GM21576 (cell line): ENCODE measurements around the gene ARHGEF7.
"Not testable (repeated sequence)": the region's sequence is repeated elsewhere in the genome, so short reads cannot be mapped to it uniquely, and the experiment has no call there.

Source experiments
- ATAC-seq: cut with Tn5 transposase; IDR thresholded peaks from one replicate; pipeline ENCODE4 v1.9.1; 2021; ENCODE audit warnings: mild to moderate bottlenecking, moderate library complexity; ENCODE audit not compliant: unreplicated experiment

The ARHGEF7 gene

DNA sequence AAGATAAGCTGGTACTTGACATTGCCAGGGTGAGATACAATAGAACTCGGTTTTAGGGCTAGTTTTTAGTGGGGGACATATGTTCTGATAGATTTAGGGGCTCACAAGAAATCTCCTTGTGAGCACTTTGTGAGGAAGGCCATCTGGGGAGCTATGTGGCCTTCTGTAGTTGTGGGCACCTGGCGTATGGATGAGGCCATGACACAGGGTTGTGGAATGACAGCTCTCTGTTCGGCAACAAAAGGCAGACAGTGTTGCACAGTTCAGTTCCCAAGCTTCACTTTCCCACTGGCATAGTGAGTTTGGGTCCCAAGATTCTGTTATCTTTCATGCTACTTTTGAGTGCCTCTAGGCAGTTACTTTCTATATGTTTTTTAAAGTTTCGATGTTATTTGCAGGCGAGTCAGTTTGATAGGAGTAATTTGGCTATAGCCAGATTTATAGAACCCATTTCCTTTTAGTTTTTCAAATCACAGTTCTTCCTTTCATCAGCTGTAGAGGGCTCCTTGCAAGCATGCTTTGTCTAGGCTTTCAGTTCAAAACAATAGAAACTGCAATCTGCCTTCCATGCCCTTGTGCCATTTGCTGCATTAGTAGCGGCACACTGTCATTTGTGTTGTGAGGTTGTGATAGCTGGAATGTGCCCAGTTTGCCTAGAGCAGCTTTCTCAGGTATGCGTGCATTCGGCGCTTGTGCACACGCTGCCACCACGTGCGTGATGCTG, 134.7 kb downstream of the ARHGEF7 start:
- ATAC-seq: no peak

DNA sequence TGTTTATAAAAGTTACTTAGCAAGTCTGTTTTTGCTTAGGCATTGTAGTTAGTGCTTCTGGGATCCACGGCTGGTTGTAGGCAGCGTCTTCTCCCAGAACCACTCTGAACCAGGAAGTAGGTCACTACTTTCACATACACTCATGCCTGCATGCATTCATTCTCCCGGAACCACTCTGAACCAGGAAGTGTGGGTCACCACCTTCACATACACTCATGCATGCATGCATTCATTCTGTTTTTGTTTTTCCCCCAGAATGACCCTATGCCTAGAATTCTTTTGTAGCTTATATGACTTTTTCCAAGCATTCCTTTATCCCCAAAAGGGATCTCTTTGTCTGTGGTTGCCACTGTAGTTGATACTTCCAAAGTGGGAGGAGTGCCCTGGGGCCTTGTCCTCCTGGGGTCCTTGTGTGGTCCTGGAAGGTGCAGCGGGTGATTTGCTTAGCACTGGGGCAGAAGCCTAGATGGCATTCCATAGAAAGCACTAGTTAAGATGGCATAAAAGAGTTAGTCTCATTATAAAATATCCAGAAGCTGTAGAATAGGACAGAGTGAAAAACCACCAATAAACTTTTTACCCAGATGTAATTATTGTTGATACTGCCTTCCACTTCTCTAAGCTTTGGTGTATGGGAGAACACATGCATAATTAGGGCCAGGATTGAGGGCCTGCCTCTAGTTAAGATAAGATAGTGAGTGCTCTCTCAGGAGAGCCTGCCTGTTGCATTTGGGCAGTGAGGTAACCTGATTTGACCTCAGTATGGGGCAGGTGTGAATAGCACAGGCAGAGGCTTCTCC, 136.7 kb downstream of the ARHGEF7 start:
- no peak for ATAC-seq

DNA sequence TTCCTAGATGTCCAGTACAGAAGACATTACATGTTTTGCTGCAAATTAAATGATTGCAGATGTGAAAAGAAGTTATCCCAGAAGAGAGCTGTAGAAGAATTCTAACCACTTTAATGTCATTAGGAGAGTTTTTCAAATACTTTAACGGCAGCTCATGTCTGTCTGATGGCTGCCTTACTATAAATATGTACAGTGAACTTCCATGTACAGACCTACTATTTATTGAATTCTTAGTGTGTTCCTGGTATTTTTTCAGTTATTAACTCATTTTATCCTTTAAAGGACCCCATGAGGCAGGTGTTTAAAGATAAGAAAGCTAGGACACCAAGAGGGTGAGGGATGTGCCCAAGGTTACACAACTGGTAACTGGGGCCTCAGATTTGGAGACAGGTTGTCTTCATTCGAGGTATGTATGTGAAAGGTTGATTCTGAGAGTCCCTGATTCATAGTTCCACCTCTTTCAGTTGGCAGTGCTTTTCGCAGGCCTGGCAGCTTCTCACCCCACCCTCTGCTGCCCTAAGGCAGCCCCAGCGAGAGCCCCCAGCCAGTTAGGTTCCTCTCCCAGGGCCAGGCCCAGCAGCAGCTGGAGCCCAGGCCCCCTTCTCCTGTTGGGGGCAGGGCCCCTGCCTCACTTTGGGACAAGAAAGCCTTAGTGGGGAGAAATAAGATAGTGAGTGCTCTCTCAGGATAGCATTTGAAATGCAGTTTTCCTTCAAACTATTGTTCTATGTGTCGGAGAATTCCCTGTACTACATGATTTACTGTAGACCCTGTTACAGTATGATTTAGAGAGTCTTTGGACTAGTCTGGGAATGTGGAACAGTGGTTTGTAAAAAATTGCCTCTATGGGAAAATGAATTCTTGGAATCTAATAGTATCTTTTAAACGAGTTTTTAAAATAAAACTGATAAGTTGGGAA, 137.6 kb downstream of the ARHGEF7 start:
- ATAC-seq: no peak

DNA sequence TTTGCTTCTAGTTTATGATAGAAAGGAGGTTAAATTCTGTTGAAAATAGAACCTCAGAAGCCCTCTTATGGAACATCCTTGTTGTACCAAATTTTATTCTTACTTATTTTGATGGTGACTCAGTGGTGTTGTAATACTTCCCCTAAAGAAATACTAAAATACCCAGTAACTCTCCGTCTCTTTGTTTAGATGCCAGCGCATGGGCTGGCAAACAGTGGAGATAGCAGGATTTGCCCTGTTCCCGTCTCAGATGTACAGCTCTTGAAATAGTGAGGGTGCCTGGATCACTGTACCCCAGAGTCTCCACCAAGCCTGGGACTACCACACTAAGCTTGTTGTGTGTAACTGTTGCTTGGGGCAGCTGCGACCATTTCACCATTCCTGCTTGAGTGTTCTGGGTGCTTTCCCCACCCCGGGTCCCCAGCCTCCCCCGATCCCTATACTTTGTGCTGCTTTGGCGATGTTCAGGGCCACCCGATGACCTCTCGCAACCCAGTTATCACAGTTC, 138.3 kb downstream of the ARHGEF7 start:
- no peak for ATAC-seq

DNA sequence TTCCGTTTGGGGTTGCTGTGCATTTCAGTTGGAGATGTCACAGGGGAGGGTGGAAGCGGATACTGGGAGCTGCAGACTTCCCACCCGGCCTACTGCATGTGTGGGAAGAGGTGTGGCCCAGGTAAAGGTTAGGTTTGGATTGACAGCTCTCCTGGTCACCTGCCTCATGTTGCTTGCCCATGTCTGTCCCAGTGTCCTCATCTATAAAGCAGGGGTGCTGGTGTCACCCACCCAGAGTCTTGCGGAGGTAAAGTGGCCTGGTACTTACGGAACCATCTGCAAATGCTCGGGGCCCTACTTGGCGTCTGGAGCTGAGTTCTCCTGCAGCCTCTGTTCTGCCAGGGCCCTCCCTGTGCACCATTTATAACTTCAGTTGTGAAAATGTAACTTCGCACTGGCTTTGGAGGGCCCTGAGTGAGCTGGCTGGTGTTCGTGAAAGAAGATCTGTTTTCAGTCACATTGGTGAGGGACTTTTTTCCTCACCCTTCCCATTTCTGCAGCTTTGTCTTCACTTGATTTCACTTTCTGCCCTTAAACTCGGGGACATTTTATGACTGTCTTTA, 140.2 kb downstream of the ARHGEF7 start:
- ATAC-seq: no peak

DNA sequence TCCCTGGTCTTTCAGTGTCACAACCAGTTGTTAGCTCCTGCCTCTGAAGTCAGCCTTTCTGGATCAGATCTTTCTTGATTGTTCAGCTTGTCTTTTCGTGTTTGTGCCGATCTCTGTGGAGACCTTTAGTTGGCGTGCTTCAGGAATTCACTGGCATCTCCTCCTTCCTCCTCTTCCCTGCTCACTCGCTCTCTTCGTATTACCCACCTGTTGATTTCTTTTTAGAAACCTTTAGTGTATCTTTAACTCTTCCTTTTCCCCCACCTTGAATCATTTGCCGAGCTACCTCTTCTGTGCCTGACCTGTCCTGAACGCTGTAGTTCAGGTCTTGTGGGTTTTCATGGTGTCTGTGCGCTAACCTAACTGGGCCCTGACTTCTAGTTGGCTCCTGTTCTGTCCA, 141.3 kb downstream of the ARHGEF7 start:
- no peak for ATAC-seq

DNA sequence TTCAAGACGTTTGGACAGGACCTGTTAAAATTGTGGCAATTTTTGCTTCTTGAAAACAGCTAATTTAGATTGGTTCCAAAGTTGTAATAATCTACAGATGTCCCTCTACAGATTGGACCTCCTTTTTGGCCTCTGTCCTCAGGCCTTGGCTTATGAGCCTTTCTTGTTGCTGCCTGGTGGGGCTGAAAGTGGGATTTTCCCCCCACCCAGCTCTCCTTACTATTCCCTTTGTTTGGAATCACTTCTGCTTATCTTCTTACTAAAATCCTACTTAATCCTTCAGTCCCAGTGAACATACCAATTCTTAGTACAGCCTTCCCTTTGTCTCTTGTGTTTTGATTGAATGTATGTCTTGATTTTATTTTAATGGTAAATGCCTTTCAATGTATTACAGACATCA, 141.8 kb downstream of the ARHGEF7 start:
- no peak for ATAC-seq

DNA sequence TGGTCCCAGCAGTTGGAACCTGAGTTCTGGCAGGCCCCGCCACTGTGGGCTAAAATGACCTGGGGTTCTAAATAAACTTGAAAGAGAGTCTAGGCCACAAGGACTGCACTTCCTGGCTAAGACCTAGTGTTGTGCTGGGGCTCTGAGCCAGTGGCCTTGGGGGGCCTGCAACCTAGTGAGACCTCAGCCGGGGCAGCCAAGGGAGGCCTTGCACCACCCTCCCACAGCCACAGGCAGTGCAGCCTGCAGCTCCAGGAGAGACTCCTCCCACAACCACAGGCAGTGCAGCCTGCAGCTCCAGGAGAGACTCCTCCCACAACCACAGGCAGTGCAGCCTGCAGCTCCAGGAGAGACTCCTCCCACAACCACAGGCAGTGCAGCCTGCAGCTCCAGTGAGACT, 142.8 kb downstream of the ARHGEF7 start:
- ATAC-seq: not testable (repeated sequence)

DNA sequence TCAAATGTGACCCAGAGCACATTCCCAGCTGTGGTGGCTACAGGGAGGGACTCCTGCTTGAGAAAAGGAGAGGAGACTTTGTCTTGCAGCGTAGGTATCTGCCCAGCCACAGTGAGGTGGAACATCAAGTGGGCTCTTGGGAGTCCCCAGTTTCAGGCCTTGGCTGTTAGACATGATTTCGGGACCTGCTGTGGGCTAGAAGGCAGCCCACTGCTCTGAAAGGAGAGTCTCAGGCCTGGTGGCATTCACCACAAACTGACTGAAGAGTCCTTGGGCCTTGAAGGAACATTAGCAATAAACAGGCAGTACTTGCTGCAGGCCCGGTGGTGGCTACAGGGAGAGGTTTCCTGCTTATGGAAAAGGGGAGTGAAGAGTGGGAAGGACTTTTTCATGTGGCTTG, 143.5 kb downstream of the ARHGEF7 start:
- no peak for ATAC-seq

DNA sequence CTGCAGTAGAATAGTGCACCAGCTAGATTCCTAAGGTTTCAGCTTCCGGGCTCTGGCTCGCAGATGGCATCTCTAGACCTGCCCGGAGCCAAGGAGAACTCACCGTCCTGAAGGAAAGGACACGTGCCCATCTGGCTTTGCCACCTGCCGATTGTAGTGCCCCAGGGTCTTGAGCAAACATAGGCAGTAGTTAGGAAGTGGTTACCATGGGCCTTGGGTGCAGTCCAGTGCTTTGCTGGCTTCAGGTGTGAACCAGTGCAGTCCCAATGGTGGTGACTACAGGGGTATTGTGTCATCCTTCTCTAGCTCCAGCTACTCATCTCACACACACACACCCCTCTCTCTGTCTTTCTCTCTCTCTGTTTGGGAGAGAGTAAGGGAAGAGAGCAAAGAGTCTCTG, 143.9 kb downstream of the ARHGEF7 start:
- ATAC-seq: no peak

DNA sequence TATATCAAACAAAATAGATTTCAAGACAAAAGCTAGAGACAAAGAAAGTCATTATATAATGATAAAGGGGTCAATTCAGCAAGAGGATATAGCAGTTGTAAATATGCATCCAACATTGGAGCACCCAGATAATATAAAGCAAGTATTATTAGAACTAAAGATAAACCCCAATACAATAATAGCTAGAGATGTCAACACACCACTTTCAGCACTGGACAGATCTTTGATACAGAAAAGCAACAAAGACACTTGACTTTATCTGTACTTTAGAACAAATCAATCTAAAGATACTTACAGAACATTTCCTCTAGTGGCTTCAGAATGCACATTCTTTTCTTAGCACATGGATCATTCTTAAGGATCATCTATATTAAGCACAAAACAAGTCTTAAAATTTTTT, 146.2 kb downstream of the ARHGEF7 start:
- no peak for ATAC-seq

DNA sequence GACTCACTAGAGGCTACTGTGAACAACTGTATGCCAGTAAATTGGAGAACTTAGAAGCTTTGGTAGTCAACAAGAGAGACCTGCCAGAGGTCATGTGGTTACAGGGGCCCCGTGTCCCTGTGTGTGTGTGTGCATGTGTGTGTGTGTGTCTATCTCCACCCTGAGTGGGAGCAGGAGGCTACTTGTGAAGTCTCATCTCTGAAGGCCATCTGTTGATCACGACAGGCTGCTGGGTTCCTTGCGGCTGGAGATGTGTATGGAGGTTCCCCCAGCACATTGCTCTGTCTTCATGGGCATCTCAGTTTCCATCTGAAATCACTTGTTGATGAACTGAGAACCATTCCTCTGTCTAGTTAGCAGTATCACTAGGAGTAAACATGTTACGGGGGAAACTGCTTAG, 147.2 kb downstream of the ARHGEF7 start:
- ATAC-seq: no peak

DNA sequence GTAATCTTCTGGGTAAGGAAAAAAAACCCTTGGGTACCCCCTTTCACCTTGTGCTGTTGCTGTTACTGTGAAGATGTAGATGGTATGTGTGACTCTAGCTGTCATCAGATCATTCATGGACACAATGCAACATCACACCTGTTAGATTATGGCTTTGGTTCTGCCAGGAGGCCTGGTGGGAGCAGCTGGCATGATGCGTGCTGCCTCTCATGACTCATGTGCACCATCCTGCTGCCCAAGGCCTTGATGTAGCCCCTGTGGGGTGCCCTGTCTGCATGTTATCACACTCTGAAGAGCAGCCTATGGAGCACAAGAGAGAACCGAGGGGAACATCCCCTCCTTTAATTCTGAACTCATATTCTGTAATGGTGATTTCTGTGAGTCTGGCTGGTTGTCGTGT, 147.6 kb downstream of the ARHGEF7 start:
- no peak for ATAC-seq

DNA sequence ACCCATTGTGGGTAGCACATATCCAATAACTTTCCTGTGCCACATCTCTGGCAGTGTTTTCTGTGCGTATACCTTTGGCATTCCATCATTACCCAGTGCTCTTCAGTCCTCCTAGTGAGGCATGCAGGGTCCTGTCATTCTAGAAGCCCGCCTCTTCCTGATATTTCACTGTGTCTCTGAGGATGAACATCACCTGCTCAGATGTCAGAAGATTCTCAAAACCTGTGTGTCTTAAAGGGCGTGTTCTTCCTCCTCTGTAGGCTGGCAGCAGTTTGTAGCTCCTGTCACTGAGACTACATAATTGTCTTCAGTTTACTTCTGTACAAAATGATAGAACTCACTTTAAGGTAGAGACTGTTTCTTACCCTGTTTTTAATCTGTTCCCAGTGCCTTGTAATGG, 148.5 kb downstream of the ARHGEF7 start:
- no peak for ATAC-seq

DNA sequence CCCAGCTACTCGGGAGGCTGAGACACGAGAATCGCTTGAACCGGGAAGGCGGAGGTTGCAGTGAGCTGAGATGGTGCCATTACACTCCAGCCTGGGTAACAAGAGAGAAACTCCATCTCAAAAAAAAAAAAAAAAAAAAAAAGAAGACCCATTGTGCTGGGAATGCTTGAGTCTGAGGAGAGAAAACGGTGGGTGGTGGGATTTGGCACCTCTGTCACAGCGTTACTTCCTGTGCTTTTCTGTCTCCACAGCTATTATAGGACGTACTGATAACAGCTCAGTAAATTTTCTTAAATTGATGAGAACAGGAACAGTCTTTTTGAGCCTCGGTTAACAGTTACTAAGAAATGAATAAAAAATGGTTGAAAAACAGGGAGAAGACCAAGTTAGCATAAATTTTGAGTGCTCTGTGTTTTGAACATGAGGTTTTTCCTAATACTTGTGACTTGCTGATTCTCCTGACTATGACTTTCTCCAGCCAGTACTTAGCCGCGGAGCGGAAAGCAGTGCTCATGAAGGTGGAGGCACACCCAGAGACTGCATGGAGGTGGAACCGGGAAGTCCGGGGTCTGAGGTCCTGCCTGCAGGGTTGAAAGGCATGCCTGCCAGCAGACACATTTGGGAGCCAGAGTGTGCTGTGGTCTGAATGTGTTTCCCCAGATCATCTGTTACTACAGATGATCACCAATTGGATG, 150.0 kb downstream of the ARHGEF7 start:
- no peak for ATAC-seq

DNA sequence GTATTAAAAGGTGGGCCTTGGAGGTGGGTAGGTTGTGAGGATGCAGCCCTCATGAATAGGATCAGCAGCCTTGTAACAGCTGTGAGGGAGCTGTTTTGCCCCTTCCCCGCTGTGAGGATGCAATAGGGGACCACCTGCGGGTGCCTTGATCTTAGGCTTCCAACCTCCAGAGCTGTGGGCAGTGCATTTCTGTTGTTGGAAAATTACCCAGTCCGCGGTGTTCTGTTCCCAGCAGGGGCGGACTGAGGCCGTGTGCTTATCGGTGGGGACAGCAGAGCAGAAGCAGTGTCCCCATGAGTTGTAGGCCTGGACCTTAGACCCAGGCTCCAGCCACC, 150.6 kb downstream of the ARHGEF7 start:
- no peak for ATAC-seq

DNA sequence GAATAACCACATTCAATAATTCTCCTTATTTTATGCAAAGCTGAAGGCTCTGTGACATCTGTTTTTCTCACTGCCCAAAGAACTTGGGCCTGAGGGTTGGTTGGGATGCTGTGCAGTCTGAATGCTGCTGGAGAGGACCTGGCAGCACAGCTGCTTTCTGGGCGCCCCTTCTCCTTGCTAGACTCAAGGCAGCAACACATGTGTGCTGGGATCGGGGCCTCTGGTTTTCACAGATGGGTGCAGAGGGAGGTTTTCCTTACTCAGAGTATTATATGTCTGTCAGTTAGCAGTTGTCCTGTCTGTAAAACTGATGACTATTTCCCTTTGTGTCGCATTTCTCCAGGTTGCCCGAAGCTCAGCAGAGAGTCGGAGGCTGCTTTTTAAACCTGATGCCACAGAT, 152.1 kb downstream of the ARHGEF7 start:
- no peak for ATAC-seq

DNA sequence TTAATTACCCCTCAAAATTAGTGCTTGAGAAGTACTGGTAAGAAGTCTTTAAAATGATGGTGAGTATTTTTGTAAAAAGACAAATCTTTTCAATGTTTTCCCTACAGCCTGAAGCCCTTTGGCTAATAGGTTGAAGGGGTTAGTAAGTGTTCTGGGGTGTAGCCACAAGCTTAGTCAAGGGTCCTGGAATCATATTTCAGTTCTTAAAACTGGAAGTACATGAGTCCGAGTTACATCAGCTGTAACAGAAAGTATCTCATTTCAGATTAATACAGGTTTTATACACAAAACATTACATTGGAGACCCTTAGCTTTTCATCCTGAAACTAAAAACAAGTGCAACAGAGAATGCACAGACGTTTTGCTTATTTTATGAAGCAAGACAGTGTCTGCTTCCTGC, 152.7 kb downstream of the ARHGEF7 start:
- no peak for ATAC-seq

DNA sequence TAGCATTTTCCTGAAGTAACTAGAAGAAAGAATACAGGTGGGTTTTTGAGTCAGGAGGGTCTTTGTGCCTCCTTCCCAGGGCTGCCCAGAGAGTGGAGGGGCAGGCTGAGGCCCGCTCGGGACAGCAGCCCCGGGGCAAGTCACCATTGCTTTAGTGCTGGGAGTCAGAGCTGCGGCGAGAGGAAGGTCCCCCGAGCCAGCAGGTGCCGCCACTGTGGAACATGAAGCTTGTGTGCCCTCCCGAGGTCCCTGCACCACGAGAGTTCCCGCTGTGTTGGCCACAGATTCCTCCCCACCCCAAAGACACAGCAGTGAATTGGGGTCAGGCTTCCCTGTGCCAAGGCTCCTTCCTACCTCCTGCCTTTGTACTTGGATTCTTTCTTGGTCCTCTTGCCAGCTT, 154.4 kb downstream of the ARHGEF7 start:
- no peak for ATAC-seq

DNA sequence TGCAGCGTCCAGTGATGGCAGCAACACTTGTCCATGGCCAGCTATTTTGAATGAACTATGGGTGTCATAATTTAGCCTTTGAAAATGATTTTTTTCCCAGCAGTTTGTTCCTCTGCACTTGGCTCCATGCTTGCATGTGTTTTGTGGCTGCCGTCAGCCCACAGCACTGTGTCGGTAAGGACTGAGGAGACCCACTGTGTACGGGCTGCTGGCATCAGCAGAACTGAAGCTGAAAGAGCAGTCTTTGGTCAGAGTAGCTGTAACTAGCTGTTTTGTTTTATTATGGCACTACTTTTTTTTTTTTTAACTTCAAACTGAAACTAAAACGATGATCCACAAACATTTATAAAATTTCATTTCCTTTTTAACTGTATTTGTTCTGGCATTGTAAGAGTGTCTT, 155.0 kb downstream of the ARHGEF7 start:
- no peak for ATAC-seq
